Hepatocyte (in vitro differentiated cells): ENCODE data around the gene AGBL3. TPM values are rescaled to one million over a fixed set of nuclear protein-coding genes. Genes with fewer than 3 reads are reported as not detected.

Experiments
- DNase-seq: peaks from one replicate; pipeline ENCODE4 v3.0.0-alpha.2; 2016; ENCODE audit warnings: low spot score
- H2AFZ ChIP-seq: fragments of 200-600 bp; sonication (generic); 2 replicates; pipeline ENCODE4 v1.6.0; 2016; ENCODE audit warnings: antibody characterized with exemption, mild to moderate bottlenecking
- H3K27ac ChIP-seq: fragments of 200-600 bp; sonication (generic); 2 replicates; pipeline ENCODE4 v1.5.1; 2016; ENCODE audit warnings: mild to moderate bottlenecking
- H3K27me3 ChIP-seq: fragments of 200-600 bp; sonication (generic); 2 replicates; pipeline ENCODE4 v1.6.1; 2016
- H3K36me3 ChIP-seq: fragments of 200-600 bp; sonication (generic); replicated peaks from 2 replicates; pipeline ENCODE4 v1.5.1; 2016; ENCODE audit warnings: low read depth; ENCODE audit not compliant: insufficient read depth
- H3K4me1 ChIP-seq: fragments of 200-600 bp; sonication (generic); 2 replicates; pipeline ENCODE4 v1.5.1; 2016; ENCODE audit warnings: mild to moderate bottlenecking, moderate library complexity; ENCODE audit not compliant: insufficient read depth
- H3K4me2 ChIP-seq: fragments of 200-600 bp; sonication (generic); 2 replicates; pipeline ENCODE4 v1.6.0; 2016
- H3K4me3 ChIP-seq: fragments of 200-600 bp; sonication (generic); 2 replicates; pipeline ENCODE4 v1.5.1; 2016; ENCODE audit warnings: mild to moderate bottlenecking
- H3K79me2 ChIP-seq: fragments of 200-600 bp; sonication (generic); 2 replicates; pipeline ENCODE4 v1.6.0; 2017; ENCODE audit warnings: mild to moderate bottlenecking
- H3K9me2 ChIP-seq: fragments of 200-600 bp; sonication (generic); replicated peaks from 2 replicates; pipeline ENCODE4 v1.6.0; 2017; ENCODE audit warnings: mild to moderate bottlenecking; ENCODE audit not compliant: insufficient read depth
- H3K9me3 ChIP-seq: fragments of 200-600 bp; sonication (generic); 2 replicates; pipeline ENCODE4 v1.5.1; 2016; ENCODE audit warnings: low read depth, mild to moderate bottlenecking
- H4K20me1 ChIP-seq: fragments of 200-600 bp; sonication (generic); 2 replicates; pipeline ENCODE4 v1.6.0; 2016; ENCODE audit warnings: mild to moderate bottlenecking; ENCODE audit not compliant: insufficient read depth, poor library complexity, severe bottlenecking
- EZH2 ChIP-seq: fragments of 200-600 bp; sonication (generic); IDR thresholded peaks from 2 replicates; pipeline ENCODE4 v1.6.1; 2016; ENCODE audit warnings: antibody characterized with exemption, mild to moderate bottlenecking, borderline replicate concordance
- EZH2phosphoT487 ChIP-seq: fragments of 200-600 bp; sonication (generic); IDR thresholded peaks from one replicate; pipeline ENCODE4 v1.6.1; 2018; ENCODE audit warnings: antibody characterized with exemption, mild to moderate bottlenecking, low read depth, moderate library complexity; ENCODE audit not compliant: unreplicated experiment, severe bottlenecking
- WGBS: methylation state at CpG from one replicate; pipeline ENCODE4 v1.1.6; 2016; ENCODE audit warnings: low lambda C conversion rate; ENCODE audit errors: missing lambda C conversion rate; 5-methylcytosine and 5-hydroxymethylcytosine counted together
- polyA plus RNA-seq: library from polyadenylated mRNA; unstranded; fragments of >200 nt; fragmentation: Nextera tagmentation; extraction: Ambion mirVana; gene quantifications from 2 replicates; pipeline ENCODE4 v1.2.1, GENCODE V29; 2016
- total RNA-seq: library from RNA; depleted of rRNA; stranded (reverse); fragments of >200 nt; gene quantifications from 2 replicates; pipeline ENCODE4 v1.2.3, GENCODE V29; 2014
- TF ChIP-seq, protein P1 (sequence below): fragments of 200-600 bp; sonication (generic); IDR thresholded peaks from 2 replicates; pipeline ENCODE4 v1.5.1; 2016; ENCODE audit warnings: antibody characterized with exemption, mild to moderate bottlenecking; ENCODE audit not compliant: poor library complexity

Gene AGBL3
- total and polyA plus RNA-seq, 2 experiments from 2014 or later: 2.3 to 6.4 TPM

DNA sequence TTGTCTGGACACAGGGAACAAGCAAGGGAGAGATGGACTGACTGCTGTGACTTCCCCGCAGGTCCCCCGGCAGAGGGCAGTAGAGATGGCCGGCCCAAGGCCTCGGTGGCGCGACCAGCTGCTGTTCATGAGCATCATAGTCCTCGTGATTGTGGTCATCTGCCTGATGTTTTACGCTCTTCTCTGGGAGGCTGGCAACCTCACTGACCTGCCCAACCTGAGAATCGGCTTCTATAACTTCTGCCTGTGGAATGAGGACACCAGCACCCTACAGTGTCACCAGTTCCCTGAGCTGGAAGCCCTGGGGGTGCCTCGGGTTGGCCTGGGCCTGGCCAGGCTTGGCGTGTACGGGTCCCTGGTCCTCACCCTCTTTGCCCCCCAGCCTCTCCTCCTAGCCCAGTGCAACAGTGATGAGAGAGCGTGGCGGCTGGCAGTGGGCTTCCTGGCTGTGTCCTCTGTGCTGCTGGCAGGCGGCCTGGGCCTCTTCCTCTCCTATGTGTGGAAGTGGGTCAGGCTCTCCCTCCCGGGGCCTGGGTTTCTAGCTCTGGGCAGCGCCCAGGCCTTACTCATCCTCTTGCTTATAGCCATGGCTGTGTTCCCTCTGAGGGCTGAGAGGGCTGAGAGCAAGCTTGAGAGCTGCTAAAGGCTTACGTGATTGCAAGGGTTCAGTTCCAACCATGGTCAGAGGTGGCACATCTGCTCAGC is 178.2 kb downstream of the AGBL3 start:
- Histone ChIP-seq H2AFZ (no peak overlapping the region), H3K4me1 (peaks cover 26% of the 10 kb centered on the region), H3K79me2 (peaks cover 13% of the 10 kb centered on the region), H3K9me2 (no peaks in the 10 kb centered on the region), H3K36me3 (no peaks in the 10 kb centered on the region), H4K20me1 (no peaks in the 10 kb centered on the region), H3K9me3 (no peaks in the 10 kb centered on the region), H3K27ac (no peak overlapping the region), H3K4me3 (no peak overlapping the region), H3K27me3 (no peaks in the 10 kb centered on the region), H3K4me2 (no peak overlapping the region)
- no peak for DNase-seq
- WGBS: 98% methylated on average over 18 of the region's 18 CpGs
- TF ChIP-seq, protein P1, sequence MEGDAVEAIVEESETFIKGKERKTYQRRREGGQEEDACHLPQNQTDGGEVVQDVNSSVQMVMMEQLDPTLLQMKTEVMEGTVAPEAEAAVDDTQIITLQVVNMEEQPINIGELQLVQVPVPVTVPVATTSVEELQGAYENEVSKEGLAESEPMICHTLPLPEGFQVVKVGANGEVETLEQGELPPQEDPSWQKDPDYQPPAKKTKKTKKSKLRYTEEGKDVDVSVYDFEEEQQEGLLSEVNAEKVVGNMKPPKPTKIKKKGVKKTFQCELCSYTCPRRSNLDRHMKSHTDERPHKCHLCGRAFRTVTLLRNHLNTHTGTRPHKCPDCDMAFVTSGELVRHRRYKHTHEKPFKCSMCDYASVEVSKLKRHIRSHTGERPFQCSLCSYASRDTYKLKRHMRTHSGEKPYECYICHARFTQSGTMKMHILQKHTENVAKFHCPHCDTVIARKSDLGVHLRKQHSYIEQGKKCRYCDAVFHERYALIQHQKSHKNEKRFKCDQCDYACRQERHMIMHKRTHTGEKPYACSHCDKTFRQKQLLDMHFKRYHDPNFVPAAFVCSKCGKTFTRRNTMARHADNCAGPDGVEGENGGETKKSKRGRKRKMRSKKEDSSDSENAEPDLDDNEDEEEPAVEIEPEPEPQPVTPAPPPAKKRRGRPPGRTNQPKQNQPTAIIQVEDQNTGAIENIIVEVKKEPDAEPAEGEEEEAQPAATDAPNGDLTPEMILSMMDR: no peak
- TF ChIP-seq EZH2phosphoT487 (no peak), EZH2 (no peak)

DNA sequence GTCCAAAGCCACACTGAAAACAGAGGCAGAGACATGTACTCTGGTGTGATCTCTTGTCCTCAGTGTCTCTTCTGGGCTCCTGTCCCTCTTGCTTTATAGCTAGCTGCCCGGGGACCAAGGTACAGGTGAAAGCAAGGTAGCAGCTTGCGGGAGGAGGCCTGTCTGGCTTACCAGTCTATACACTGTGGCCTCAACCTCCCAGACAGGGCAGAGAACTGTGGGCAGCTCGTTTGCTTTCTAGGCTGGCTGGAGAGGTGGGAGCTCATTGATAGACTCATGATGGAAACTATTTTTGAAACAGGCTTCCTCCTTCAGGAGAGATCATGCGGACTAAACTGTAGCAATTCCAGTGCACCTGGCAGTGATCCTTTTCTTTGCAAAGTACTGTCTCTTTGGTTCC is 179.6 kb downstream of the AGBL3 start:
- Histone ChIP-seq H3K9me3 (no peaks in the 10 kb centered on the region), H3K27ac (no peak overlapping the region), H3K36me3 (no peaks in the 10 kb centered on the region), H3K4me1 (peaks cover 23% of the 10 kb centered on the region), H3K4me2 (no peak overlapping the region), H2AFZ (no peak overlapping the region), H3K4me3 (no peak overlapping the region), H3K9me2 (no peaks in the 10 kb centered on the region), H4K20me1 (no peaks in the 10 kb centered on the region), H3K27me3 (no peaks in the 10 kb centered on the region), H3K79me2 (peaks cover 19% of the 10 kb centered on the region)
- no peak for TF ChIP-seq EZH2
- no peak for TF ChIP-seq EZH2phosphoT487
- TF ChIP-seq, protein P1: no peak
- WGBS: 96% methylated on average over 4 of the region's 4 CpGs
- DNase-seq: no peak

DNA sequence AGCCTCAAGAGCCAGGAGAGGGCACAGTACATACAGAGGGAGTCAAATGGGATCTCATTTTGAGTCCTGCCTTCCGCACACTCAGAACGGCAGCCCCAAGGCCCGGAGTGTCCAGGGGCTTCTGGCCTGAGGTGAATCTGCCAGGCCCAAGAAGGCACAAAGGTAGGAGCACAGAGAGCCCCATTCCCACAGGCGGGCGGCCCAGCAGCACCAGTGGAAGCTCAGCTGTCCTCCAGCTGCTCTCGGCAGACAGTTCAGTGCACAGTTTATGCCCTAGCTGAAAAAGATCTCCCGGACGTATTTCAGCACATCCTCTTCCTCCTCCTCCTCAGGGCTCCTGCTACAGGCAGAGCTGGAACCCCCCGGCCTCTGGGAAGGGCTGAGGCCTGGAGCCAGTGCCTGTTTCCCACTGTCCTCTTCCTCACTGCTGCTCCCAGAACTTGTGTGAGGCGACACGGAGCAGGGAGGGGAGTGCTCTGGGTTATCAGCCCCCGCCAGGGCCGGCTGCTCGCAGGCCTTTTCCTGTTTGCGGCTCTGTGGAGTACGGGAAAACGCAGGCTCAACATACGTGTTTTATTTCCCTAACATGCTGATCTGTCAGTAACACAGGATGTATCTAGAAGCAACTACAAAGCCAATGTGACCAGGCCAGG is 180.2 kb downstream of the AGBL3 start:
- Histone ChIP-seq H3K27ac (no peak overlapping the region), H3K4me1 (peaks cover 24% of the 10 kb centered on the region)
- DNase-seq: no peak

More for the DNA sequence above, 180.2 kb downstream of the AGBL3 start:
- H3K9me2 ChIP-seq: no peaks in the 10 kb centered on the region
- no peak overlapping the region for H3K4me2 ChIP-seq
- no peak for TF ChIP-seq EZH2phosphoT487
- TF ChIP-seq, protein P1: no peak
- TF ChIP-seq EZH2: no peak
- H3K9me3 ChIP-seq: no peaks in the 10 kb centered on the region
- no peaks in the 10 kb centered on the region for H3K36me3 ChIP-seq
- 96% methylated on average over 18 of the region's 18 CpGs for WGBS
- H3K27me3 ChIP-seq: no peaks in the 10 kb centered on the region
- peaks cover 19% of the 10 kb centered on the region for H3K79me2 ChIP-seq
- no peaks in the 10 kb centered on the region for H4K20me1 ChIP-seq
- H2AFZ ChIP-seq: no peak overlapping the region
- H3K4me3 ChIP-seq: no peak overlapping the region
